ENCODE data around the gene EVC.

EVC gene

GRCh38 chr4:5710961-5711478 lies at the start of gene EVC:
Gene EVC (plus strand): TSS chr4:5711201. CDS start chr4:5711381, 180 bp downstream.
- no peaks in the 10 kb centered on the region for H3K27me3 ChIP-seq (ENCODE audit: low read depth)
- in situ Hi-C loops (cut with MboI; ENCODE audit: low sequenced_read_pairs), result no loop called here
- peaks cover 3% of the 10 kb centered on the region for H3K9me3 ChIP-seq
- no peaks in the 10 kb centered on the region for H3K36me3 ChIP-seq (replicated peaks)
- DNase-seq (ENCODE audit: low spot score in 2 of 2), result peak; percentile 77 to 89
- H3K4me1 ChIP-seq, result peaks cover 11% of the 10 kb centered on the region
- H3K4me3 ChIP-seq, result peak within 1 kb of the TSS; percentile 41

GRCh38 chr4:5661237-5661636 lies 49.8 kb upstream of the EVC start:
- H3K36me3 ChIP-seq (replicated peaks), result no peaks in the 10 kb centered on the region
- in situ Hi-C loops (cut with MboI; ENCODE audit: low sequenced_read_pairs), result no loop called here
- no peak for DNase-seq (ENCODE audit: low spot score in 2 of 2)

GRCh38 chr4:5662555-5662954 lies 48.4 kb upstream of the EVC start:
- no peak overlapping the region for H3K4me3 ChIP-seq
- H3K4me1 ChIP-seq, result no peaks in the 10 kb centered on the region
- no peak for DNase-seq (ENCODE audit: low spot score in 2 of 2)
- in situ Hi-C loops (cut with MboI; ENCODE audit: low sequenced_read_pairs), result no loop called here
- H3K27me3 ChIP-seq (ENCODE audit: low read depth), result no peaks in the 10 kb centered on the region
- H3K36me3 ChIP-seq (replicated peaks), result no peaks in the 10 kb centered on the region
- H3K9me3 ChIP-seq, result no peaks in the 10 kb centered on the region

More at GRCh38 chr4:5661237-5661636, 49.8 kb upstream of the EVC start:
- Histone ChIP-seq H3K9me3 (no peaks in the 10 kb centered on the region), H3K4me1 (no peaks in the 10 kb centered on the region), H3K4me3 (no peak overlapping the region), H3K27me3 (ENCODE audit: low read depth) (no peaks in the 10 kb centered on the region)

- in situ Hi-C loops (cut with MboI; ENCODE audit: low sequenced_read_pairs), result no loop called here
- Histone ChIP-seq H3K4me1 (no peaks in the 10 kb centered on the region), H3K36me3 (replicated peaks) (no peaks in the 10 kb centered on the region), H3K27me3 (ENCODE audit: low read depth) (no peaks in the 10 kb centered on the region), H3K4me3 (no peak overlapping the region), H3K9me3 (no peaks in the 10 kb centered on the region)
- no peak for DNase-seq (ENCODE audit: low spot score in 2 of 2)
Measured at GRCh38 chr4:5664778-5665177, 46.2 kb upstream of the EVC start.

- Histone ChIP-seq H3K4me1 (no peaks in the 10 kb centered on the region), H3K9me3 (no peaks in the 10 kb centered on the region), H3K4me3 (no peak overlapping the region), H3K27me3 (ENCODE audit: low read depth) (no peaks in the 10 kb centered on the region), H3K36me3 (replicated peaks) (no peaks in the 10 kb centered on the region)
- no peak for DNase-seq (ENCODE audit: low spot score in 2 of 2)
- in situ Hi-C loops (cut with MboI; ENCODE audit: low sequenced_read_pairs), result no loop called here
Measured at GRCh38 chr4:5666741-5667140, 44.3 kb upstream of the EVC start.

- H3K4me1 ChIP-seq, result no peaks in the 10 kb centered on the region
- no peak overlapping the region for H3K4me3 ChIP-seq
- no peaks in the 10 kb centered on the region for H3K36me3 ChIP-seq (replicated peaks)
- in situ Hi-C loops (cut with MboI; ENCODE audit: low sequenced_read_pairs), result no loop called here
- H3K27me3 ChIP-seq (ENCODE audit: low read depth), result no peaks in the 10 kb centered on the region
- H3K9me3 ChIP-seq, result no peaks in the 10 kb centered on the region
- DNase-seq (ENCODE audit: low spot score in 2 of 2), result no peak
Measured at GRCh38 chr4:5676763-5677162, 34.2 kb upstream of the EVC start.

GRCh38 chr4:5678977-5679376 lies 32.0 kb upstream of the EVC start:
- H3K9me3 ChIP-seq, result no peaks in the 10 kb centered on the region
- no peaks in the 10 kb centered on the region for H3K27me3 ChIP-seq (ENCODE audit: low read depth)
- H3K36me3 ChIP-seq (replicated peaks), result no peaks in the 10 kb centered on the region
- DNase-seq (ENCODE audit: low spot score in 2 of 2), result no peak
- no peak overlapping the region for H3K4me3 ChIP-seq
- in situ Hi-C loops (cut with MboI; ENCODE audit: low sequenced_read_pairs), result no loop called here
- H3K4me1 ChIP-seq, result no peaks in the 10 kb centered on the region

- DNase-seq (ENCODE audit: low spot score in 2 of 2), result no peak
Measured at GRCh38 chr4:5683566-5683965, 27.4 kb upstream of the EVC start.

GRCh38 chr4:5685296-5685695 lies 25.7 kb upstream of the EVC start:
- DNase-seq (ENCODE audit: low spot score in 2 of 2), result no peak
- H3K9me3 ChIP-seq, result no peaks in the 10 kb centered on the region
- H3K4me1 ChIP-seq, result no peaks in the 10 kb centered on the region
- H3K27me3 ChIP-seq (ENCODE audit: low read depth), result no peaks in the 10 kb centered on the region
- no peak overlapping the region for H3K4me3 ChIP-seq
- no peaks in the 10 kb centered on the region for H3K36me3 ChIP-seq (replicated peaks)
- in situ Hi-C loops (cut with MboI; ENCODE audit: low sequenced_read_pairs), result no loop called here

More at GRCh38 chr4:5683566-5683965, 27.4 kb upstream of the EVC start:
- H3K4me3 ChIP-seq, result no peak overlapping the region
- in situ Hi-C loops (cut with MboI; ENCODE audit: low sequenced_read_pairs), result no loop called here
- H3K4me1 ChIP-seq, result no peaks in the 10 kb centered on the region
- H3K9me3 ChIP-seq, result no peaks in the 10 kb centered on the region
- no peaks in the 10 kb centered on the region for H3K27me3 ChIP-seq (ENCODE audit: low read depth)
- H3K36me3 ChIP-seq (replicated peaks), result no peaks in the 10 kb centered on the region

- no peak for DNase-seq (ENCODE audit: low spot score in 2 of 2)
- no peak overlapping the region for H3K4me3 ChIP-seq
- H3K4me1 ChIP-seq, result no peaks in the 10 kb centered on the region
- in situ Hi-C loops (cut with MboI; ENCODE audit: low sequenced_read_pairs), result no loop called here
- no peaks in the 10 kb centered on the region for H3K9me3 ChIP-seq
- H3K36me3 ChIP-seq (replicated peaks), result no peaks in the 10 kb centered on the region
- no peaks in the 10 kb centered on the region for H3K27me3 ChIP-seq (ENCODE audit: low read depth)
Measured at GRCh38 chr4:5686338-5686737, 24.7 kb upstream of the EVC start.

GRCh38 chr4:5689065-5689464 lies 21.9 kb upstream of the EVC start:
- H3K36me3 ChIP-seq (replicated peaks), result no peaks in the 10 kb centered on the region
- no peaks in the 10 kb centered on the region for H3K27me3 ChIP-seq (ENCODE audit: low read depth)
- no peak overlapping the region for H3K4me3 ChIP-seq
- no peak for DNase-seq (ENCODE audit: low spot score in 2 of 2)
- H3K9me3 ChIP-seq, result no peaks in the 10 kb centered on the region
- in situ Hi-C loops (cut with MboI; ENCODE audit: low sequenced_read_pairs), result no loop called here
- no peaks in the 10 kb centered on the region for H3K4me1 ChIP-seq

GRCh38 chr4:5691491-5692132 lies 19.4 kb upstream of the EVC start:
- Histone ChIP-seq H3K27me3 (ENCODE audit: low read depth) (no peaks in the 10 kb centered on the region), H3K4me1 (no peaks in the 10 kb centered on the region), H3K9me3 (no peaks in the 10 kb centered on the region), H3K36me3 (replicated peaks) (no peaks in the 10 kb centered on the region), H3K4me3 (no peak overlapping the region)
- in situ Hi-C loops (cut with MboI; ENCODE audit: low sequenced_read_pairs), result no loop called here
- no peak for DNase-seq (ENCODE audit: low spot score in 2 of 2)

- no peaks in the 10 kb centered on the region for H3K36me3 ChIP-seq (replicated peaks)
- DNase-seq (ENCODE audit: low spot score in 2 of 2), result no peak
- H3K4me1 ChIP-seq, result no peaks in the 10 kb centered on the region
- H3K4me3 ChIP-seq, result no peak overlapping the region
- H3K9me3 ChIP-seq, result no peaks in the 10 kb centered on the region
- in situ Hi-C loops (cut with MboI; ENCODE audit: low sequenced_read_pairs), result no loop called here
- no peaks in the 10 kb centered on the region for H3K27me3 ChIP-seq (ENCODE audit: low read depth)
Measured at GRCh38 chr4:5693871-5694270, 17.1 kb upstream of the EVC start.

- in situ Hi-C loops (cut with MboI; ENCODE audit: low sequenced_read_pairs), result no loop called here
- no peaks in the 10 kb centered on the region for H3K9me3 ChIP-seq
- H3K4me1 ChIP-seq, result no peaks in the 10 kb centered on the region
- no peaks in the 10 kb centered on the region for H3K36me3 ChIP-seq (replicated peaks)
- no peak overlapping the region for H3K4me3 ChIP-seq
- DNase-seq (ENCODE audit: low spot score in 2 of 2), result no peak
- no peaks in the 10 kb centered on the region for H3K27me3 ChIP-seq (ENCODE audit: low read depth)
Measured at GRCh38 chr4:5696341-5696740, 14.7 kb upstream of the EVC start.

GRCh38 chr4:5700459-5700858 lies 10.5 kb upstream of the EVC start:
- no peak overlapping the region for H3K4me3 ChIP-seq
- no peaks in the 10 kb centered on the region for H3K36me3 ChIP-seq (replicated peaks)
- no peak for DNase-seq (ENCODE audit: low spot score in 2 of 2)
- in situ Hi-C loops (cut with MboI; ENCODE audit: low sequenced_read_pairs), result no loop called here
- H3K9me3 ChIP-seq, result no peaks in the 10 kb centered on the region
- H3K4me1 ChIP-seq, result no peaks in the 10 kb centered on the region
- H3K27me3 ChIP-seq (ENCODE audit: low read depth), result no peaks in the 10 kb centered on the region
